Measurements from ENCODE around the gene ELOA.

ELOA gene

GRCh38 chr1:23806280-23806679 is 63.0 kb downstream of the ELOA start:
- no peak for TF ChIP-seq CTCF (IDR thresholded peaks at IDR 0.05; ENCODE audit: low read depth, low read length)
- H3K9me3 ChIP-seq, result no peaks in the 10 kb centered on the region
- H3K4me3 ChIP-seq (ENCODE audit: low read depth, low read length), result no peak overlapping the region
- H3K27me3 ChIP-seq, result no peaks in the 10 kb centered on the region
- no peak for DNase-seq
- no peaks in the 10 kb centered on the region for H3K4me1 ChIP-seq
- H3K36me3 ChIP-seq, result no peaks in the 10 kb centered on the region

DNA sequence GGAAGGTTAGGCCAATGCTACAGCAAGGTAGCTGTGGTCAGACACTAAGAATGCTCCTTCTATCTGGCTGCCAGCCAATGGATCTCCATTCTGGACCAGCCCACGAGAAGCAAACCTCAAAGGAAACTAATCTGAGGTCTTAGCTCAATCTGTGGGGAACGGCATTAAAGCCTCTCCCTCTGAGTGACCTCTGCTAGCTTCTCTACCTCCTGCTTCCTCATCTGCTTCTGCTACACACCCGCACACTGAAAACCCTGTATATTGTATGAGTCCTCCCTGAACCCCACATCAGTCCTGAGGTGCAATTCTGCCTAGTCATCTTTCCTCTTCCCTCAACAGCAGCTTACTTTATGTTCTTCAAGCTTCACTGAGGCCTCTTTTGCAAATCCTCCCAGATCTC is 64.2 kb downstream of the ELOA start:
- H3K4me3 ChIP-seq (ENCODE audit: low read depth, low read length), result no peak overlapping the region
- no peaks in the 10 kb centered on the region for H3K4me1 ChIP-seq
- H3K9me3 ChIP-seq, result no peaks in the 10 kb centered on the region
- H3K36me3 ChIP-seq, result no peaks in the 10 kb centered on the region
- TF ChIP-seq CTCF (IDR thresholded peaks at IDR 0.05; ENCODE audit: low read depth, low read length), result no peak
- H3K27me3 ChIP-seq, result no peaks in the 10 kb centered on the region
- no peak for DNase-seq

DNA sequence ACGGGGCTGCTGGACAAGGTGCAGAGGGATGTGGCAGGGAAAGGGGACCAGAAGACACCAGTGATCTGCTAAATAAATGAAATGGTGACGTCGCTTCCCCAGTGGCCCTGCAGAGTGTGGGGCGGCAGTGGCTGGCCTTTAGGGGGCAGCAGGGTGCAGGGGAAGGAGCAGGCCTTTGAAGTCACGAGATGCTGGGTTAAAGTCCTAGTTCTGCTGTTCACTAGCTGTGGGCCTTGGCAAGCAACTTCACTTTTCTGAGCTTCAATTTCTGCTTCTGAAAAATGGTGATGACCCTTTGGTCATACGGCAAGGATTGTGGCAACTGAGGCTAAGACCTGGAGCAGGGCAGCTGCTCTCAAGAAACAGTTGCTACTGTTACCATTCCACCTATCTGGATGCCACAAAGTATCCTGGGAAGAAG is 66.5 kb downstream of the ELOA start:
- no peaks in the 10 kb centered on the region for H3K27me3 ChIP-seq
- TF ChIP-seq CTCF (IDR thresholded peaks at IDR 0.05; ENCODE audit: low read depth, low read length), result peak; percentile 77
- H3K9me3 ChIP-seq, result no peaks in the 10 kb centered on the region
- no peak overlapping the region for H3K4me3 ChIP-seq (ENCODE audit: low read depth, low read length)
- DNase-seq, result peak; percentile 76
- no peaks in the 10 kb centered on the region for H3K36me3 ChIP-seq
- no peaks in the 10 kb centered on the region for H3K4me1 ChIP-seq

DNA sequence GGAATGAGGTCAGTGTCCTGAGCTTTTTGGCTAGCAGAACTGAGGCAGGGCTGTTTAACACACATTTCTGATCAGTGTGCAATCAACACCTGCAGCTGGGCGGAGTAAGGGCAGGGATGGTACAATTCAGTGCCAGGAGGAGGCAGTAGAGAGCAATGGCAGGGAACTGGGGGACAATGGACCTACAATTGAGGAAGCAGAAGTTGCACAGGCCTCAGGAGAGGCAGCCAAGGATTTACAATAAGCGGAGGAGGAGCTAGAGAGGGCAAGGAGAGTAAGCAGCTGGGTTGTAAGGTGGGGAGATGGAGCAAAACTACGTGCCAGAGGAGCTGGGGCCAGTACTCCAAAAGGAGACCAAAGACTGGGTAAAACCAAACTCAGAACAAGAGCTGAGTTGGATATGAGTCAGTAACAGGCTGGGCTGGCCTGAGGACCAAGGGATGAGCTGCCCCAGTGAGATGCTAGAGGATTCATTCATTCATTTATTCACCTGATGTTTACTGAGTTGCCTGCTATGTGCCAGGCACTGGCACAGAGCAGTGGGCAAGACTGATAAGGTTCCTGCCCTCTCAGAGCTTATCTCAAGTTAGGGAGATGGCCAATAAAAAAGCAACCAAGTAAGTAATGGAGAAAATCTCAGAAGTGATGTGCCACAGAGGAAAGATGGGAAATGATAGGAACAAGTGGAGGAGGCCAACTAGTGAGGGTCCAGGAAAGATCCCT is 67.7 kb downstream of the ELOA start:
- peak; percentile 56 for TF ChIP-seq CTCF (IDR thresholded peaks at IDR 0.05; ENCODE audit: low read depth, low read length)
- Histone ChIP-seq H3K27me3 (no peaks in the 10 kb centered on the region), H3K9me3 (no peaks in the 10 kb centered on the region), H3K4me1 (no peaks in the 10 kb centered on the region), H3K36me3 (no peaks in the 10 kb centered on the region), H3K4me3 (ENCODE audit: low read depth, low read length) (no peak overlapping the region)
- no peak for DNase-seq
